Stimulated activated CD8-positive, alpha-beta memory T cell treated with anti-CD3 and anti-CD28 coated beads, Interleukin-7, amount 100 ng/mL, for 4 hours (primary cell): ENCODE data around the gene ARMS2.

Experiments used
- DNase-seq, 2 donors: peaks; one replicate each; pipeline ENCODE4 v3.0.0-alpha.2; 2020; ENCODE audit warnings: low read depth in 2 of 2

The ARMS2 gene

DNA sequence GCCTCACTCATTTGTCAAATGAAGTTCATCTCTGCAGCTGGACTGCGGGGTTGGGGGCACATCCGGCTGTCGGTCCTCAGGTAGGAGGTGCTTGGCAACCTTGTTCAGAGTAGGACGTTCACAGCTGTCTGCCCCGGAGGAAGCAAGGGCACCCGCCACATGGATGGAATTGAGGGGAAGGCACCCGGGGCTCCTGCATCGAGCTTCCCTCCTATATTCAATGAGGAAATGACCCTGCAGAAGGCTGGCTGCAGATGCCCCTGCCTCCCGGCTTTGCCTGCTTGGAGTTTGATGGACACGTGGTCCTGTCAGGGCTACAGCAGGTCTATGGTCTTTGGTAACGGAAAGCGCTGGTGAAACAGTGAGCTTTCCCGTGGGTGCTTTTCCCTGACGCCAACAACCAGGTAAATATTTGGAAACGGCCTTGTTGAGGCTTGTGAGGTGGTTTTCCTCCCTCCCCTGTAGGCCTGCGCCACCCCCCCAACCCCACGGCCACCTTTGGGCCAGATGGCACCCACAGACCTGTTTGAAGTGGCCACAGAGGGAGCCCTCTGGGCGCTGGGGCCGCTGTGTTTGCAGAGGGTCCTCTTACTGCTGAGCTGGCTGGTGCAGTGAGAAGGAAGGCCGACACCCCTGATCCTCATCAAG, 39.8 kb downstream of the ARMS2 start:
- no peak for DNase-seq

- DNase-seq = no peak
These were observed 40.4 kb downstream of the ARMS2 start for GRCh38 chr10:122494833-122495232.

- no peak for DNase-seq
These were observed 41.2 kb downstream of the ARMS2 start for GRCh38 chr10:122495406-122496340.

- DNase-seq = no peak
These were observed 42.8 kb downstream of the ARMS2 start for GRCh38 chr10:122497241-122497640.

DNA sequence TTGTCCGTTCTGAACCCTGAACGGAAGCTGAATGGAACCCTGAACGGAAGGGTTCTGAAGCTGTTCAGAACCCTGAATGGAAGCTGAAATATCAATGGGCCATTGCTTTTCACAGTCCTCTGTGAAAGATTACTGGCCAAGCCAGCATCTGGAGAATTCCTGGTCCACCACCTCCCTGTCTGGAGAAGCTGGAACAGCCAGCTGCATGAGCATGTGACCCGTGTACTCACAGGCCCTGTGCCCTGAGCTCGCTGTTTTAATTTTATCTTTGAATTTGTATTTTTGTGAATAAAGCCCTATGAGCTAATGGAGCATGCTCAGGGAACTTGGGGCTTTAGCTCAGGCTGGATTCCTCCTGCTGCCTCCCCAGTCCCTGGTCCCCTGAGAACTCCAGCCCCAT, 44.1 kb downstream of the ARMS2 start:
- DNase-seq = no peak

DNA sequence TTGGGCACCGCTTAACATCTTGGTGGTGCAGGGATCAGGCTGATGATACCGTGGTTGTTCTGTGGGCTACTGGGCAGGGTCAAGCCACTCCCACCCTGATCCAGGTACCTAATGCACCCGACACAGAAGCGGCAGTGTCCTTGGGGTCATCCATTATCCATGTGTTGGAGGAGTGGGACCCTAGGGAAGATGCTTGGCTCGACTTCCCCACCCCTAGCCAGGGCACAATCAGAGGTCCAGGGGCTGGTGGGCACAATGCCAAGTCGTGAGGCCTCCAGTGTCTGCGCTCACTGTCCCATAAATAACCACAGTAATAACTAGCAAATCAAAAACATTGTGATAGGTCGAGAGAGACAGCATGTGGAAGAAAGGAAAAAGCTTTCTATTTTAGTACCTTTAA, 44.6 kb downstream of the ARMS2 start:
- DNase-seq = no peak

GRCh38 chr10:122499491-122499941, 45.1 kb downstream of the ARMS2 start:
- no peak for DNase-seq

- no peak for DNase-seq
These were observed 45.7 kb downstream of the ARMS2 start for GRCh38 chr10:122500194-122500593.

GRCh38 chr10:122500726-122501125, 46.3 kb downstream of the ARMS2 start:
- no peak for DNase-seq

- no peak for DNase-seq
These were observed 48.6 kb downstream of the ARMS2 start for GRCh38 chr10:122503012-122503411.

DNA sequence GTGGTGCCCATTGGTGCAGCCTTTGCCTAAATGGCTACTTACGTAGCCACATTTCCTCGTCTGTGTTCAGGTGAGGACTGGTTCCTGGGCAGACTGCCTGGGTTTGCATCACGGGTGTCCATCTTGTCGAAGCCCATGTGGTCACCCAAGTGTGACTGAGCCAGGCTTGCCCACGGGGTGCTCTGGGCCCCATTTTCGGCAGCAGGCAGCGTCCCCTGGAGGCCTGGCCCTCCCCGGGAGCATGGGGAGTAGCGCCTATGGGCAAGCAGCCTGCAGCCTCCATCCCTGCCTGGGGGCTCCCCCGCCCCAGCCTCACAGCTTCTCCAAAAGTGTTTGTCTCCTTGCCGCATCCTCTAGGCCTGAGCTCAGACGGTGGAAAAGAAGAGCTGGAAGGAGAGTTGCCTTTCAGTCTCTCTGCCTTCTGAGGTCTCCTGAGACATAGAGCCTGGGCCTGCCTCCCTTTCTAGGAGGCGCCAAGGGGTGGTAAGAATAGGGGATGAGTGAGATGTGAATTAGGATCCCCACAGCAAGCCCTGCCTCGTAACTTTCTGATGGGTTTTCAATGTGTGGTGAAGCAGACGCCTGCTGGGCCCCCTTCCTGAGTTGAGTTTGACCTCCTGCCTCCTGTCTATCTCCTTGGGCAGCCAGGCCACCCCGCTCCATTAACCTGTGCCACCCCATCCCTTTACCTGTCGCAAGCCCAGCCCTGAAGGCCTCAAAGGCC, 49.6 kb downstream of the ARMS2 start:
- DNase-seq = no peak

GRCh38 chr10:122504610-122504950, 50.1 kb downstream of the ARMS2 start:
- no peak for DNase-seq

DNA sequence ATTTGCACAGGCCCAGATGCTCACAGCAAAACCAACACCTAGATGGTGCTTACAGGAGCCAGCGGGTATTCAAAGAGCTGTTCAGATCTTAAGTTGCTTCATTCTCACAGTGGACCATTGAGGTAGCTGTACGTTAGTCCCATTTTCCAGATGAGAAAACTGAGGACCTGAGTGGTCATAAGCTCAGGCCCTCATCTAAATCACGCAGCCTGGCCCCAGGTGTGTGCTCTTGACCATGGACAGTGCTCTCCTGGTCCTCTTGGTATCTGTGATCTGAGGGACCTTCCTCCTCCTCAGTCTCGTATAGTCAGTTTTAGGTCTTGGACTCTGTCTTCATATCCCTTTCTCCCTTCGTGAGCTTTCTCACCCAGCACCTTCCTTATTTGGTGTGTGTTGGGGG, 50.6 kb downstream of the ARMS2 start:
- DNase-seq = no peak

- DNase-seq = no peak
These were observed 51.6 kb downstream of the ARMS2 start for GRCh38 chr10:122505885-122506645.
